Caco-2 (cell line): ENCODE results near the gene MAPK8IP3. TPM values are rescaled to one million over a fixed set of nuclear protein-coding genes. Genes with fewer than 3 reads are reported as not detected.

Source experiments
- BruUV-seq: library from RNA; stranded (reverse); fragments of 400-500 nt; replicated peaks from 2 replicates; lab custom pipeline; 2021; lab: Mats Ljungman, UMichigan
- CTCF ChIA-PET: fragments of 300-600 bp; sonication (Branson Sonifier 250); formaldehyde crosslinking; loops from one replicate; lab custom pipeline; 2022; ENCODE audit warnings: antibody characterized with exemption; lab: Charles Lee
- POLR2A ChIA-PET: fragments of 300-600 bp; sonication (Branson Sonifier 250); formaldehyde crosslinking; loops from one replicate; lab custom pipeline; 2022; ENCODE audit warnings: antibody characterized with exemption; lab: Charles Lee
- DNase-seq, 2 experiments: peaks; one replicate each; pipeline versions ENCODE4 v3.0.0 to v3.0.0-alpha.2; 2020 to 2022
- H3K27me3 ChIP-seq: replicated peaks from 2 replicates; pipeline ENCODE4 v1.6.0; 2011; ENCODE audit warnings: low read length; ENCODE audit not compliant: control insufficient read depth, insufficient read depth
- H3K36me3 ChIP-seq: 2 replicates; pipeline ENCODE4 v1.5.1; 2011; ENCODE audit warnings: low read length; ENCODE audit not compliant: control insufficient read depth, insufficient read depth
- H3K4me1 ChIP-seq: fragments of 250-450 bp; sonication (Bioruptor Pico); 2 replicates; pipeline ENCODE4 v1.5.1; 2020; ENCODE audit warnings: mild to moderate bottlenecking
- H3K4me3 ChIP-seq: 2 replicates; pipeline ENCODE4 v1.5.1; 2011; ENCODE audit warnings: low read depth, mild to moderate bottlenecking, control low read depth, low read length
- H3K9me3 ChIP-seq: fragments of 250-450 bp; sonication (Bioruptor Pico); 2 replicates; pipeline ENCODE4 v1.5.1; 2020; ENCODE audit warnings: mild to moderate bottlenecking, moderate library complexity
- H3K27ac Mint-ChIP-seq: one replicate; pipeline ENCODE4 v1.8.0; 2022; ENCODE audit warnings: mixed read lengths; ENCODE audit not compliant: unreplicated experiment
- H3K27me3 Mint-ChIP-seq: one replicate; pipeline ENCODE4 v1.8.0; 2022; ENCODE audit warnings: mixed read lengths; ENCODE audit not compliant: insufficient read depth, unreplicated experiment
- H3K36me3 Mint-ChIP-seq: one replicate; pipeline ENCODE4 v1.8.0; 2022; ENCODE audit warnings: mild to moderate bottlenecking, mixed read lengths; ENCODE audit not compliant: insufficient read depth, unreplicated experiment
- H3K4me1 Mint-ChIP-seq: one replicate; pipeline ENCODE4 v1.8.0; 2022; ENCODE audit warnings: low read depth, mixed read lengths; ENCODE audit not compliant: unreplicated experiment
- H3K4me3 Mint-ChIP-seq: one replicate; pipeline ENCODE4 v1.8.0; 2022; ENCODE audit warnings: mild to moderate bottlenecking, moderate library complexity, mixed read lengths; ENCODE audit not compliant: unreplicated experiment
- H3K9me3 Mint-ChIP-seq: one replicate; pipeline ENCODE4 v1.8.0; 2022; ENCODE audit warnings: mixed read lengths; ENCODE audit not compliant: unreplicated experiment
- CTCF ChIP-seq, 2 experiments: fragments of 200-600 bp in 1 of 2; IDR thresholded peaks; 1 replicate in 1 of 2; 2 replicates in 1 of 2; pipeline versions ENCODE4 v1.5.1 to v1.8.0; 2011 to 2022; ENCODE audit warnings: antibody characterized with exemption in 1 of 2, control low read depth in 1 of 2, inconsistent platforms in 1 of 2, low read depth in 1 of 2, low read length in 1 of 2, mild to moderate bottlenecking in 1 of 2, moderate library complexity in 1 of 2; ENCODE audit not compliant: insufficient read depth in 1 of 2, severe bottlenecking in 1 of 2, unreplicated experiment in 1 of 2
- intact Hi-C: fragments of 100-400 bp; cut with micrococcal nuclease; formaldehyde crosslinking; loops from one replicate; pipeline ENCODE4 v1.10.0; 2022; ENCODE audit not compliant: unreplicated experiment
- total RNA-seq: library from RNA; stranded (reverse); gene quantifications from 2 replicates; pipeline ENCODE4 v1.2.3, GENCODE V29; 2022

MAPK8IP3 gene
- total RNA-seq, 1 experiment from 2014 or later: 60.5 TPM

GRCh38 chr16:1669698-1670097 lies 36.3 kb upstream of the MAPK8IP3 start:
- Histone ChIP-seq H3K36me3 (no peaks in the 10 kb centered on the region; the same call in 1 of the 2 replicates), H3K27me3 (no peaks in the 10 kb centered on the region), H3K4me3 (no peak overlapping the region), H3K9me3 (no peaks in the 10 kb centered on the region), H3K4me1 (peaks cover 2% of the 10 kb centered on the region; the same call in 1 of the 2 replicates)
- Mint-ChIP-seq H3K27me3 (no peaks in the 10 kb centered on the region), H3K27ac (no peak overlapping the region), H3K36me3 (peaks cover 49% of the 10 kb centered on the region), H3K4me1 (no peaks in the 10 kb centered on the region), H3K4me3 (no peak overlapping the region), H3K9me3 (no peaks in the 10 kb centered on the region)
- no peak for TF ChIP-seq CTCF (IDR thresholded peaks at IDR 0.05; ENCODE audit: insufficient read depth in 1 of 2, low read depth in 1 of 2, low read length in 1 of 2, severe bottlenecking in 1 of 2, unreplicated experiment in 1 of 2)
- ChIA-PET POLR2A (no interaction called here), CTCF (no interaction called here)
- DNase-seq: no peak
- intact Hi-C loops: loop anchor here (10.0 kb wide), 1 partner anchor 55 kb away; the partner anchor contains the start of genes CRAMP1 and IFT140
- no TSS peak for BruUV-seq

DNA sequence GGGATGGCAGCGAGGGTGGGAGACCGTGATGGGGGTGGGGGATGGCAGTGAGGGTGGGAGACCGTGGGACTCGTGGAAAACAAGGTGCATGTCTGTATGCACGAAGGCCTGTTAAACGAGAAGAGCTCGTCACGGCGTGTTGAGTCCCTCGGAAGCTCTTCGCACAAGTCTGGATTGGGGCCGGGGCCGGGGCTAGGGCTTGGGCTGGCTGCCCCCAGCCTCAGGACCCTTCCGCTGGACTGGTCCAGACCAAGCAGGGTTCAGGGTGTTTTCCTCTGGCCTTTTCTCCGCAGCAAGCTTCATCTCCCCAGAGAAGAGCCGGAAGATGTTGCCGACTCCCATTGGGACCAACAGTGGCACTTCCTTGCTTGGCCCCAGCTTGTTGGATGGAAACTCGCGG lies 35.6 kb upstream of the MAPK8IP3 start:
- POLR2A ChIA-PET: no interaction called here
- intact Hi-C loops: loop anchor here (10.0 kb wide), 1 partner anchor 56 kb away; the partner anchor contains the start of genes CRAMP1 and IFT140
- CTCF ChIA-PET: no interaction called here
- H3K4me3 Mint-ChIP-seq: no peak overlapping the region
- no peak for DNase-seq
- no peaks in the 10 kb centered on the region for H3K9me3 Mint-ChIP-seq
- TF ChIP-seq CTCF (IDR thresholded peaks at IDR 0.05; ENCODE audit: insufficient read depth in 1 of 2, low read depth in 1 of 2, low read length in 1 of 2, severe bottlenecking in 1 of 2, unreplicated experiment in 1 of 2): no peak
- no peak overlapping the region for H3K27ac Mint-ChIP-seq
- Histone ChIP-seq H3K27me3 (no peaks in the 10 kb centered on the region), H3K4me3 (no peak overlapping the region), H3K4me1 (peaks cover 8% of the 10 kb centered on the region; the same call in 1 of the 2 replicates), H3K9me3 (no peaks in the 10 kb centered on the region), H3K36me3 (no peaks in the 10 kb centered on the region; the same call in 1 of the 2 replicates)
- peaks cover 6% of the 10 kb centered on the region for H3K4me1 Mint-ChIP-seq
- BruUV-seq: no TSS peak
- peaks cover 48% of the 10 kb centered on the region for H3K36me3 Mint-ChIP-seq
- no peaks in the 10 kb centered on the region for H3K27me3 Mint-ChIP-seq

DNA sequence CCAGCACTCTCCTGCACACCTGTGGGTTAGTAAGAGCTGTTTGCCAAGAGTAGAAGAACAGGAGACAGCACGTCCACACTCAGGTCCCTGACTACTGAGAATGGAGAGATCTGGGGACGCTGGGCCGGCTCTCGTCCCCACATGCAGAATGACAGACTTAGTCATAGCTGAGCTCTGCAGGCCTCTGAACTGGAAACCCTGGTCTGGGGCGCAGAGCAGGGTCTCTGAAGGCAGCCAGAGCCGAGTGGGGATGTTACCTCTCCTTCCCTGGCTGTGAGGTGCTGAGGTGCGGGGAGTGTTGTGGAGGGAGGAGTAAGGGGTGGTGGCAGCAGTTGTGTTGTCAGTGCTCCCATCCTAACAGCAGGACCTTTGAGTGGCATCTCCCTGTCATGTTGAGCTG lies 35.1 kb upstream of the MAPK8IP3 start:
- H3K9me3 ChIP-seq: no peaks in the 10 kb centered on the region
- Mint-ChIP-seq H3K27ac (no peak overlapping the region), H3K4me3 (no peak overlapping the region), H3K27me3 (no peaks in the 10 kb centered on the region), H3K9me3 (no peaks in the 10 kb centered on the region), H3K4me1 (peaks cover 8% of the 10 kb centered on the region), H3K36me3 (peaks cover 45% of the 10 kb centered on the region)
- no peaks in the 10 kb centered on the region; the same call in 1 of the 2 replicates for H3K36me3 ChIP-seq
- no TSS peak for BruUV-seq
- no peaks in the 10 kb centered on the region for H3K27me3 ChIP-seq
- no peak overlapping the region for H3K4me3 ChIP-seq
- TF ChIP-seq CTCF (IDR thresholded peaks at IDR 0.05; ENCODE audit: insufficient read depth in 1 of 2, low read depth in 1 of 2, low read length in 1 of 2, severe bottlenecking in 1 of 2, unreplicated experiment in 1 of 2): no peak
- ChIA-PET CTCF (no interaction called here), POLR2A (interaction anchor here (0.5 kb wide), 1 partner anchor 328 kb away, joined by 3 read pairs; no protein-coding TSS in a partner anchor)
- intact Hi-C loops: loop anchor here (10.0 kb wide), 1 partner anchor 56 kb away; the partner anchor contains the start of genes CRAMP1 and IFT140
- peaks cover 9% of the 10 kb centered on the region; the same call in 1 of the 2 replicates for H3K4me1 ChIP-seq
- DNase-seq: no peak
